GM19099 (cell line): ENCODE data around the gene PHACTR3.

Source experiments
- POLR2A ChIP-seq: IDR thresholded peaks from 3 replicates; pipeline ENCODE4 v1.6.1; 2011; ENCODE audit warnings: low read depth; ENCODE audit not compliant: insufficient read length; ENCODE audit errors: extremely low read depth

Gene PHACTR3

GRCh38 chr20:59569305-59569704 lies 35.0 kb upstream of the PHACTR3 start:
- TF ChIP-seq POLR2A = no peak

DNA sequence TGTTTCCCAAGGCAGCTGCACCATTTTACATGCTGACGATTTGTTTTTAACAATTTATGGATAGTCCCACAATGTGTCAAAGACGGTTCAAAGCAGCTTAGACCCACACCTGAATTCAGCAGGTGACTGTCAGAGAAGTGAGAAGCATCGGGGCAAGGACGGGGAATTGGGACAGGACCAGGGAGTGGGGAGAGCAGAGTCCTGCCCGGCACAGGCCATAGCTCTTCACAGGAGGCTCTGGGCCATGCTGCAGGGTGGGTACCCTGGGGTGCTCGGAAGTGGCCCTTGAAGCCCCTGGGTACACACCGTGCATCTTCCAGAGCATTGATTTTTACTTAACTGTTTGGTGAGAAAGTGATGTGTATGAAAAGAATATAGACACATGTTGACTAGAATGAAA lies 33.2 kb upstream of the PHACTR3 start:
- no peak for TF ChIP-seq POLR2A

GRCh38 chr20:59571551-59572314 lies 32.6 kb upstream of the PHACTR3 start:
- no peak for TF ChIP-seq POLR2A

DNA sequence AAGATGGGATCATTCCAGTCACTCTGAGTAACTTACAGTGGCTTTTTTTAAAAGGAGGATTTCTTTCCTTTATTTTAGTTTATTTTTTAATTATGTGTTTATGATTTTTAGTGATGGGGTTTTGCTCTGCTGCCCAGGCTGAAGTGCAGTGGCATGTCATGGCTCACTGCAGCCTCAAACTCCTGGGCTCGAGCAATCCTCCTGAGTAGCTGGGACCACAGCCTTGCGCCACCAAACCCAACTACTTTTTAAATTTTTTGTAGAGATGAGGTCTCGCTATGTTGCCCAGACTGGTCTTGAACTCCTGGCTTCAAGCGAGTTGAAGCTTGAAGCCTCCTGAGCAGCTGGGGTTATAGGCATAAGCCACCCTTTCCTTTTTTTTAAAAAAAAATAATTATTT lies 31.8 kb upstream of the PHACTR3 start:
- TF ChIP-seq POLR2A = no peak

DNA sequence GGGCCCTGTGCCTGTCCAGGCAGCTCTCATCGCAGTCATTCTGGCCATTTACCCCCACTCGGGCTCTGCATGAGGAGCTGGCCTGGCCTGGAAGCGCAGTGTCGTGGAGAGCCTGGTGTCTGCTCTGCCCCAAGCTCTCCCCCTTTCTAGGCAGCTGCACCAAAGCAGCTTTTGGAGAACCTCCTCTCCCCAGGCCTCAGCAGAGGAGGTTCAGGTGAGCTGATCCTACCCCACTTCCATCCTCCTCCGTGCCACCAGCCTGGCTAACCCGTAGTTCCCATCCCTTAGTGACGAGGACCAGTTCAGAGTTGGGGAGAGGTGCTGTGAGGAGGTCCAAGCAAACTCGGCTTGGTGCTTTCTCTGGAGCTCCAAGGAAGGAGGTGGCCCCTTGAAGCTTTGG lies 30.5 kb upstream of the PHACTR3 start:
- no peak for TF ChIP-seq POLR2A

GRCh38 chr20:59574308-59574707 lies 30.0 kb upstream of the PHACTR3 start:
- TF ChIP-seq POLR2A = no peak

GRCh38 chr20:59575216-59575615 lies 29.1 kb upstream of the PHACTR3 start:
- no peak for TF ChIP-seq POLR2A

DNA sequence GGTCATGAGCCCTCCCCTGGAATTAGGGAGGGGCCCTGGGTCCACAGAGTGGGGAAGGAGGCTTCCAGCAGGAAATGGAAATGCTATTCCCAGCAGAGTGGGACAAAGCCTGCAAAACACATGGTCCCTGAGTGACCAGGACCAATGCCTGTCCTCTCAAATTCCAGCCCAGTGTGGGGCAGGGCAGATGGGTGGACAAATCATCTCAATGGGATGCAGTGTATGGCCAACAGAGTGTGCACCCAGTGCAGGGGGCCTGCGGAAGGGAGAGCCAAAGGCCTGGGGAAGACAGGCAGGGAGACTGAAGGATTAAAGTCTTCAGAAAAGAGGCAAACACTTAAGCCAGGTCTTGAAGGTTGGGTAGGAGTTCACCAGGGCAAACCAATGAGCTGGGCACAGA lies 28.7 kb upstream of the PHACTR3 start:
- no peak for TF ChIP-seq POLR2A

- TF ChIP-seq POLR2A = no peak
These were observed 28.0 kb upstream of the PHACTR3 start for GRCh38 chr20:59576216-59576953.

DNA sequence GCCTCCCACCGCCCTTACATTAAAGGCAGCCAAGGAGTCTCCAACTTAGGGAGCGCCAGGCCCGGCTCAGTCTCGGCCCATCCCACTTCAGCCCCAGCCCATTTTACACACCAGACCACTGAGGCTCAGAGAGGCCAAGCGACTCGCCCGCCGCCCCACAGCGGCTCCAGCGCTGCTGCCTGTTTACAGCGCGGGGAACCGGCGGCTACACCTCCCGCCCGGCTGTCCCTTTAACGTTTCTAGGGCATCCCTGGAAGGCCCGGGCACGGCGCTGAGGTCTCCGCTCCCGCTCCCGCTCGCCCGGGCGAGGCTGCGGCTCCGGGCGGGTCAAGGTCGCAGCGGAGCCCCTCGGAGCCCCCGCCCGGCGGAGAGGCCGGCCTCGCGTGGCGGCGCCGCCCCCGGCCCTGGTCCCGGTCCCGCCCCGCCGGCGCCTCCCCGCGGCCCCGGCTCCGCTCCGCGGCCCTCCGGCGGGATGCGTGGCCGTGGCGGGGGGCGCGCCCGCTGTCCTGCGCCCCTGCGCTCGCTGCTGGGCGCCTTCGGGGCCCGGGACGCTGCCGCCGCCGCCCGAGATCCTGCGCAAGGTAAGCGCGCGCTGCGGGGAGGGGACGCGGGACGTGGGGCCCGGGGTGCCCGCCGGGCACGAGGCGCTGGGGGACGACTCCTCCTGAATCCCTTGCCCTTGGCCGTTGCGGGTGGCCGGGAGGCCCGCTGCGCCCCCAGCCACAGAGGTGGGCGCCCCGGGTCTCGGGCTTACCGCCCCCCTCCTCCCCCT lies 27.1 kb upstream of the PHACTR3 start:
- no peak for TF ChIP-seq POLR2A

- no peak for TF ChIP-seq POLR2A
These were observed 26.4 kb upstream of the PHACTR3 start for GRCh38 chr20:59577809-59578435.

DNA sequence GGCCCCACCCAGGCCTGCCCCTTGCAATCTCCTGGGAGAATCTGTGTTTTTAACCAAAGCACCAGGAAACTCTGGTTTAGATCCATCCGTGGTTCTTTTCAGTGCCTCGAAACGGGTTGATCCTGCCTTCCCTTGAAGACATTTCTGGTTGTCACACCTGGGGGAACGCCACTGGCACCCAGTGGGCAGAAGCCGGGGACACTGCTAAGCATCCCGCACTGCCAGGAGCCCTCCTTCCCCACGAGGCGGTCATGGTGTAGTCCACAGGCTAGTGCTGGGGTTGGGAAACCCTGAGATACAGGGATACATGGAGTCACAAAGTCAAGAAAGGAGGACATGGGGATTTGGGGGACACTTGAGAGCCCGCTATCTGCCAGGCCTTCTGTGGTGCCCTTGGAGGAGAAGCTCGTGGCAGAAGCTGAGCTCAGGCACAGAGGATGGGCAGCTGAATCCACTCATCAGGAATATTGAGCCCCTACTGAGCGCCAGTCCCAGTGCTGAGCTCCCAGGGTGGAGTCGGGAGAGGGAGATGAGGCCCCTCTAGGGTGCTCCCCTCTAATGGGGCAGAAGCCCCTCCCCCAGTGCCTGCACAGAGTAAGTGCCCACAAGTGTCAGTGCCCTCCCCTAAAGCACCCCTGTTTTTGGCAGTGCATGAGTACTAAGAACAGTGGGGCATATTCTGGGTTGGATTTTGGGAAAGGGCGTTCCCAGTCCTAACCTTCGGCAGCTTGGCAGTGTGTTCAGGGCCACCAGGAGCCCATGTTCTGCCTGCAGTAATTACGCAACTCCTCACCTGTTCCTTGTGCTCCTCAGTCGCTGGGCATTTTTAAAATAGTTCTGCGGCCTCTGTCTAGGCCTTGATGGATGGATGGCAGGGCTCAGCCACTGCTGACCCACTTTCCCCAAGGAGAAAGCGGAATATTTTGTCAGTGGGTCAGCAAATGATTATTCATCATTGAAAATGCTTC lies 25.6 kb upstream of the PHACTR3 start:
- no peak for TF ChIP-seq POLR2A

DNA sequence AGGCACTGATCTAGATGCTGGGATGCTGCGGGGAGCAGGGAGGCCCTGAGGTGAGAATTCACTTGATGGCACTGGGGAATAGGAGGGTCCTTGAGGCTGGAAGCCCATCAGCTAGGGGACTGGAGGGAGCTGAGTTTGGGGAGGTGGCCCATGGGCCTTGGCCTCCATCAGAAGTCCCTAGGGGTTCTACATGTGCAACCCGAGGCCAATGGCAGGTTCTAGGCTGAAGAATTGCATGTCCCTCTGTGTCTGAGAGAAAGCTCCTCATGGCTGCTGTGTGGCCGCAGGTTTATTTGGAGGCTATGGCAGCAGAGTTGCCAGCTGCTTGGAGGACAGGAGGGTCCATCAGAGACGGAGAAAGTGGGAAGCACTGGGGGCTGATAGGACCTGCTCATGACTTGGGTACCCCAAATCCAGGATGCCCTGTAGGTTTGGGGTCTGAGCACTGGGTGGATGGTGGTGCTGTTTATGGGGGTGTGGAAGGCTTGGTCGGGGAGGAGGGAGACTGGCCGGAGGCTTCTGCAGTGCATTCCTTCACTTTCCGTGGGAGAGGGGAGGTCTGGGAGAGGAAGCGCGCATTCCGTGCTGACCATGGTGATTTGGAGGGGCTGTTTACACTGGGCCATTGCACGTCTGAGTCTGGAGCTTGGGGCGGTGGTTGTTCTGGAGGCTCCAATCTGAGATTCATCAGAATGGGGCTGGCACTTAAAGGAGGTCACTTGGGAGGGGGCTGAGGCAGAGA lies 24.8 kb upstream of the PHACTR3 start:
- TF ChIP-seq POLR2A = no peak
